ENCODE results near the gene ZDHHC18. TPM values are rescaled to one million over a fixed set of nuclear protein-coding genes. Genes with fewer than 3 reads are reported as not detected.

ZDHHC18 gene
- total and polyA plus RNA-seq, 2 of the 8 experiments (the other 6 are each of a cell fraction or from before 2014, with no cell fraction given): 29.7 to 49.8 TPM

- TF ChIP-seq CHD7 (IDR thresholded peaks at IDR 0.05; ENCODE audit: insufficient replicate concordance, low read length) (no peak), SIX5 (IDR thresholded peaks at IDR 0.05; ENCODE audit: low read depth, low read length) (no peak), CBX5 (IDR thresholded peaks at IDR 0.05; ENCODE audit: low read depth, low read length) (no peak), TCF12 (IDR thresholded peaks at IDR 0.05; ENCODE audit: low read depth, low read length) (no peak), TBP (IDR thresholded peaks at IDR 0.05; ENCODE audit: low read depth, low read length) (no peak), JUND (IDR thresholded peaks at IDR 0.05; ENCODE audit: low read length) (no peak), KDM4A (IDR thresholded peaks at IDR 0.05; ENCODE audit: low read depth, low read length, severe bottlenecking) (no peak)
Measured at GRCh38 chr1:26854906-26855305, 28.4 kb downstream of the ZDHHC18 start (continued).

All from H1 (cell line).